ENCODE measurements around the gene SCYGR7. TPM values are rescaled to one million over a fixed set of nuclear protein-coding genes. Genes with fewer than 3 reads are reported as not detected.

The SCYGR7 gene
- total and polyA plus RNA-seq, 10 of the 15 experiments (the other 5 are each of a cell fraction or from before 2014, with no cell fraction given): not detected

DNA sequence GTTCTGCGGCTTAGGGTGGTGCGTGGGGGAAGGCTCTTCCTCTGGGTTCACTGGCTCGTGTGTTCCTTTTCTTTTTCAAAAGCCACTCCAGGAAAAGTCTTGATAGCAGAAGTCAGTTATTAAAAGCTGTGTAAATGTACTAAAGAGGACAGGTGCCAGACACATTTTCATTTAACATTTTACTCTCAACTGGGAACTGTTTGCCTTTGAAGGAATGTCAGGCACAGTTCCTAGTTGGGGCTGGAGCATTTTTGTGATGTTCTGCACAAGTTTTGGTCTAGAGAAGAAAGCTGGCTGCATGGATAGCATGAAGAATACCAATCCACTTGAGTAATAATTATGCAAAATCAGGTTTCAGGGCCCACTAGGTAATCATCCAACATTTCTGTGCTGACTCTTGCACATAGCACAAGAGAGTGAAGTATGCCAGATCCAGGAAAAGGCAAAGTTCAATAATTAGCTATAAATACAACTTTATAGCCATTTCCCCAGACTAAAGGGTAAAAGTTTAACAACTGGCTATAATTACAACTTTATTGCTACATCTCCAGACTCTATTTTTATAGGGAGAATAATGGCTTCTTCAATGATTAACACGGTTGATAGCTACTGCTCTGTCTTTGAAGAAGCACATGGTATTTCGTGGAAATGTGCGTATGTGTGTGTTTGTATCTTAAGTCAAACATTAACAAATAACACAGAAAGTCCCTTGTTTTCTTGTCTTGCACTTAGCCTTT lies 33.8 kb downstream of the SCYGR7 start:
- CTCF ChIA-PET: interaction anchor here (0.8 to 2.7 kb wide), 4 partner anchors 12 to 356 kb away, joined by 3 to 7 read pairs (median 5); no protein-coding TSS in a partner anchor
- H3K4me3 ChIP-seq: no peak overlapping the region
- no peak overlapping the region for H3K9ac ChIP-seq (ENCODE audit: control insufficient read depth, insufficient read depth, low read length)
- no peaks in the 10 kb centered on the region for H4K20me1 ChIP-seq (ENCODE audit: control insufficient read depth, insufficient read depth)
- intact Hi-C loops (cut with micrococcal nuclease; ENCODE audit: unreplicated experiment): no loop called here
- no peak for ATAC-seq
- WGBS (ENCODE audit: insufficient coverage, insufficient replicate concordance, low lambda C conversion rate, missing lambda C conversion rate): 69% methylated on average over 6 of the region's 6 CpGs
- no peak for FAIRE-seq
- no peak overlapping the region for H3K27ac ChIP-seq (ENCODE audit: control insufficient read depth, insufficient read depth)
- H3K27me3 ChIP-seq (replicated peaks in 1 of 2; ENCODE audit: control insufficient read depth in 2 of 2, insufficient read depth in 2 of 2, low read length in 1 of 2): no peaks in the 10 kb centered on the region
- no peak overlapping the region for H2AFZ ChIP-seq (ENCODE audit: control insufficient read depth, low read depth, low read length)
- in situ Hi-C loops (cut with MboI): loop anchor here (10.0 kb wide), 2 partner anchors 357 to 627 kb away; no protein-coding TSS in a partner anchor
- no peak overlapping the region for H3K4me2 ChIP-seq (ENCODE audit: control insufficient read depth, insufficient read depth)
- H3K4me1 ChIP-seq (ENCODE audit: control insufficient read depth, insufficient read depth, low read length): no peaks in the 10 kb centered on the region
- no peaks in the 10 kb centered on the region for H3K9me3 ChIP-seq (replicated peaks; ENCODE audit: control insufficient read depth, insufficient read depth, low read length)
- RAD21 ChIA-PET (ENCODE audit: unreplicated experiment): interaction anchor here (0.8 to 1.1 kb wide), 3 partner anchors 12 to 632 kb away, joined by 3 to 5 read pairs (median 4); no protein-coding TSS in a partner anchor
- H3K79me2 ChIP-seq (ENCODE audit: control insufficient read depth, insufficient read depth, low read length): no peaks in the 10 kb centered on the region
- POLR2A ChIA-PET: no interaction called here
- no TSS peak for BruUV-seq (replicated peaks)
- no peak for DNase-seq (ENCODE audit: low read depth, low spot score)
- SMC1A ChIA-PET (ENCODE audit: uncharacterized antibody, unreplicated experiment): interaction anchor here (0.6 to 1.3 kb wide), 6 partner anchors 10 to 631 kb away, joined by 3 read pairs; no protein-coding TSS in a partner anchor
- H3K36me3 ChIP-seq (ENCODE audit: control insufficient read depth in 2 of 2, insufficient read depth in 2 of 2, low read length in 1 of 2): no peaks in the 10 kb centered on the region
- TF ChIP-seq SMAD1 (IDR thresholded peaks at IDR 0.05; ENCODE audit: low read depth, partially characterized antibody) (no peak), NBN (IDR thresholded peaks at IDR 0.05) (no peak), RB1 (IDR thresholded peaks at IDR 0.05; ENCODE audit: borderline replicate concordance) (no peak), ATF7 (IDR thresholded peaks at IDR 0.05; ENCODE audit: low read depth) (no peak), RUNX3 (IDR thresholded peaks at IDR 0.05; ENCODE audit: low read length) (no peak), TAF1 (IDR thresholded peaks at IDR 0.05; ENCODE audit: borderline replicate concordance, low read depth, low read length) (no peak), KDM1A (IDR thresholded peaks at IDR 0.05; ENCODE audit: borderline replicate concordance) (no peak), NFYB (IDR thresholded peaks at IDR 0.05; ENCODE audit: insufficient read depth, low read depth, low read length) (no peak), SMARCA5 (IDR thresholded peaks at IDR 0.05) (no peak), NR2C1 (IDR thresholded peaks at IDR 0.05) (no peak), BHLHE40 (IDR thresholded peaks at IDR 0.05; ENCODE audit: borderline replicate concordance in 1 of 2, low read depth in 2 of 2, low read length in 1 of 2) (no peak), ZNF207 (IDR thresholded peaks at IDR 0.05; ENCODE audit: borderline replicate concordance) (no peak)
- TF ChIP-seq, protein P1, sequence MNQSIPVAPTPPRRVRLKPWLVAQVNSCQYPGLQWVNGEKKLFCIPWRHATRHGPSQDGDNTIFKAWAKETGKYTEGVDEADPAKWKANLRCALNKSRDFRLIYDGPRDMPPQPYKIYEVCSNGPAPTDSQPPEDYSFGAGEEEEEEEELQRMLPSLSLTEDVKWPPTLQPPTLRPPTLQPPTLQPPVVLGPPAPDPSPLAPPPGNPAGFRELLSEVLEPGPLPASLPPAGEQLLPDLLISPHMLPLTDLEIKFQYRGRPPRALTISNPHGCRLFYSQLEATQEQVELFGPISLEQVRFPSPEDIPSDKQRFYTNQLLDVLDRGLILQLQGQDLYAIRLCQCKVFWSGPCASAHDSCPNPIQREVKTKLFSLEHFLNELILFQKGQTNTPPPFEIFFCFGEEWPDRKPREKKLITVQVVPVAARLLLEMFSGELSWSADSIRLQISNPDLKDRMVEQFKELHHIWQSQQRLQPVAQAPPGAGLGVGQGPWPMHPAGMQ (IDR thresholded peaks at IDR 0.05; ENCODE audit: borderline replicate concordance): no peak
- TF ChIP-seq, protein P2, sequence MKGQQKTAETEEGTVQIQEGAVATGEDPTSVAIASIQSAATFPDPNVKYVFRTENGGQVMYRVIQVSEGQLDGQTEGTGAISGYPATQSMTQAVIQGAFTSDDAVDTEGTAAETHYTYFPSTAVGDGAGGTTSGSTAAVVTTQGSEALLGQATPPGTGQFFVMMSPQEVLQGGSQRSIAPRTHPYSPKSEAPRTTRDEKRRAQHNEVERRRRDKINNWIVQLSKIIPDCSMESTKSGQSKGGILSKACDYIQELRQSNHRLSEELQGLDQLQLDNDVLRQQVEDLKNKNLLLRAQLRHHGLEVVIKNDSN (IDR thresholded peaks at IDR 0.05; ENCODE audit: borderline replicate concordance, extremely low read length, insufficient read depth, low read depth, low read length): no peak
- TF ChIP-seq, protein P3, sequence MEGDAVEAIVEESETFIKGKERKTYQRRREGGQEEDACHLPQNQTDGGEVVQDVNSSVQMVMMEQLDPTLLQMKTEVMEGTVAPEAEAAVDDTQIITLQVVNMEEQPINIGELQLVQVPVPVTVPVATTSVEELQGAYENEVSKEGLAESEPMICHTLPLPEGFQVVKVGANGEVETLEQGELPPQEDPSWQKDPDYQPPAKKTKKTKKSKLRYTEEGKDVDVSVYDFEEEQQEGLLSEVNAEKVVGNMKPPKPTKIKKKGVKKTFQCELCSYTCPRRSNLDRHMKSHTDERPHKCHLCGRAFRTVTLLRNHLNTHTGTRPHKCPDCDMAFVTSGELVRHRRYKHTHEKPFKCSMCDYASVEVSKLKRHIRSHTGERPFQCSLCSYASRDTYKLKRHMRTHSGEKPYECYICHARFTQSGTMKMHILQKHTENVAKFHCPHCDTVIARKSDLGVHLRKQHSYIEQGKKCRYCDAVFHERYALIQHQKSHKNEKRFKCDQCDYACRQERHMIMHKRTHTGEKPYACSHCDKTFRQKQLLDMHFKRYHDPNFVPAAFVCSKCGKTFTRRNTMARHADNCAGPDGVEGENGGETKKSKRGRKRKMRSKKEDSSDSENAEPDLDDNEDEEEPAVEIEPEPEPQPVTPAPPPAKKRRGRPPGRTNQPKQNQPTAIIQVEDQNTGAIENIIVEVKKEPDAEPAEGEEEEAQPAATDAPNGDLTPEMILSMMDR (IDR thresholded peaks at IDR 0.05 in 2 of 3, conservative IDR thresholded peaks at IDR 0.05 in 1 of 3; ENCODE audit: control insufficient read depth in 2 of 3, extremely low read depth in 1 of 3, insufficient read depth in 1 of 3, low read depth in 3 of 3, low read length in 3 of 3): no peak
- TF ChIP-seq, protein P4, sequence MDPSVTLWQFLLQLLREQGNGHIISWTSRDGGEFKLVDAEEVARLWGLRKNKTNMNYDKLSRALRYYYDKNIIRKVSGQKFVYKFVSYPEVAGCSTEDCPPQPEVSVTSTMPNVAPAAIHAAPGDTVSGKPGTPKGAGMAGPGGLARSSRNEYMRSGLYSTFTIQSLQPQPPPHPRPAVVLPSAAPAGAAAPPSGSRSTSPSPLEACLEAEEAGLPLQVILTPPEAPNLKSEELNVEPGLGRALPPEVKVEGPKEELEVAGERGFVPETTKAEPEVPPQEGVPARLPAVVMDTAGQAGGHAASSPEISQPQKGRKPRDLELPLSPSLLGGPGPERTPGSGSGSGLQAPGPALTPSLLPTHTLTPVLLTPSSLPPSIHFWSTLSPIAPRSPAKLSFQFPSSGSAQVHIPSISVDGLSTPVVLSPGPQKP (IDR thresholded peaks at IDR 0.05; ENCODE audit: low read depth, low read length): no peak

All from GM12878 (cell line).